Measurements from ENCODE around the gene ZNRF2. TPM values are rescaled to one million over a fixed set of nuclear protein-coding genes. Genes with fewer than 3 reads are reported as not detected.

Gene ZNRF2
- total and polyA plus RNA-seq, 4 donors = 6.4 to 28.1 (median 10.3) TPM

GRCh38 chr7:30359957-30360356, 75.6 kb downstream of the ZNRF2 start:
- Histone ChIP-seq H3K4me3 (ENCODE audit: low read depth, low read length) (no peak overlapping the region), H3K9me3 (ENCODE audit: control insufficient read depth, insufficient read depth, low read length) (no peaks in the 10 kb centered on the region), H3K4me1 (ENCODE audit: control insufficient read depth, insufficient read depth, low read length) (no peaks in the 10 kb centered on the region), H3K36me3 (ENCODE audit: control insufficient read depth, insufficient read depth, low read length) (no peaks in the 10 kb centered on the region), H3K27me3 (ENCODE audit: control insufficient read depth, insufficient read depth, low read length) (no peaks in the 10 kb centered on the region), H3K27ac (ENCODE audit: low read depth, low read length) (no peak overlapping the region)
- no peak for DNase-seq (ENCODE audit: low read depth in 4 of 6, low spot score in 6 of 6)
- WGBS (ENCODE audit: insufficient coverage) = no CpG with 5 or more reads among the region's 1 CpG

- no peaks in the 10 kb centered on the region for H3K36me3 ChIP-seq (ENCODE audit: control insufficient read depth, insufficient read depth, low read length)
- no peaks in the 10 kb centered on the region for H3K4me1 ChIP-seq (ENCODE audit: control insufficient read depth, insufficient read depth, low read length)
- no peak overlapping the region for H3K27ac ChIP-seq (ENCODE audit: low read depth, low read length)
- WGBS (ENCODE audit: insufficient coverage) = 100% methylated on average over 1 of the region's 3 CpGs
- H3K27me3 ChIP-seq (ENCODE audit: control insufficient read depth, insufficient read depth, low read length) = no peaks in the 10 kb centered on the region
- H3K4me3 ChIP-seq (ENCODE audit: low read depth, low read length) = no peak overlapping the region
- DNase-seq (ENCODE audit: low read depth in 4 of 6, low spot score in 6 of 6) = no peak
- H3K9me3 ChIP-seq (ENCODE audit: control insufficient read depth, insufficient read depth, low read length) = no peaks in the 10 kb centered on the region
These were observed 79.6 kb downstream of the ZNRF2 start for GRCh38 chr7:30363778-30364563.

- no peaks in the 10 kb centered on the region for H3K4me1 ChIP-seq (ENCODE audit: control insufficient read depth, insufficient read depth, low read length)
- no CpG with 5 or more reads among the region's 1 CpG for WGBS (ENCODE audit: insufficient coverage)
- no peak overlapping the region for H3K27ac ChIP-seq (ENCODE audit: low read depth, low read length)
- no peaks in the 10 kb centered on the region for H3K9me3 ChIP-seq (ENCODE audit: control insufficient read depth, insufficient read depth, low read length)
- H3K4me3 ChIP-seq (ENCODE audit: low read depth, low read length) = no peak overlapping the region
- no peak for DNase-seq (ENCODE audit: low read depth in 4 of 6, low spot score in 6 of 6)
- H3K27me3 ChIP-seq (ENCODE audit: control insufficient read depth, insufficient read depth, low read length) = no peaks in the 10 kb centered on the region
- no peaks in the 10 kb centered on the region for H3K36me3 ChIP-seq (ENCODE audit: control insufficient read depth, insufficient read depth, low read length)
These were observed 80.4 kb downstream of the ZNRF2 start for GRCh38 chr7:30364773-30365172.

GRCh38 chr7:30365621-30366020, 81.2 kb downstream of the ZNRF2 start:
- no peaks in the 10 kb centered on the region for H3K27me3 ChIP-seq (ENCODE audit: control insufficient read depth, insufficient read depth, low read length)
- WGBS (ENCODE audit: insufficient coverage) = 90% methylated on average over 2 of the region's 3 CpGs
- H3K4me1 ChIP-seq (ENCODE audit: control insufficient read depth, insufficient read depth, low read length) = no peaks in the 10 kb centered on the region
- H3K9me3 ChIP-seq (ENCODE audit: control insufficient read depth, insufficient read depth, low read length) = no peaks in the 10 kb centered on the region
- H3K4me3 ChIP-seq (ENCODE audit: low read depth, low read length) = no peak overlapping the region
- no peak overlapping the region for H3K27ac ChIP-seq (ENCODE audit: low read depth, low read length)
- no peaks in the 10 kb centered on the region for H3K36me3 ChIP-seq (ENCODE audit: control insufficient read depth, insufficient read depth, low read length)
- no peak for DNase-seq (ENCODE audit: low read depth in 4 of 6, low spot score in 6 of 6)

GRCh38 chr7:30366606-30367005, 82.2 kb downstream of the ZNRF2 start:
- H3K9me3 ChIP-seq (ENCODE audit: control insufficient read depth, insufficient read depth, low read length) = no peaks in the 10 kb centered on the region
- H3K27ac ChIP-seq (ENCODE audit: low read depth, low read length) = no peak overlapping the region
- H3K4me1 ChIP-seq (ENCODE audit: control insufficient read depth, insufficient read depth, low read length) = no peaks in the 10 kb centered on the region
- H3K4me3 ChIP-seq (ENCODE audit: low read depth, low read length) = no peak overlapping the region
- no peaks in the 10 kb centered on the region for H3K27me3 ChIP-seq (ENCODE audit: control insufficient read depth, insufficient read depth, low read length)
- H3K36me3 ChIP-seq (ENCODE audit: control insufficient read depth, insufficient read depth, low read length) = no peaks in the 10 kb centered on the region
- DNase-seq (ENCODE audit: low read depth in 4 of 6, low spot score in 6 of 6) = no peak
- WGBS (ENCODE audit: insufficient coverage) = no CpG with 5 or more reads among the region's 2 CpGs

- Histone ChIP-seq H3K27ac (ENCODE audit: low read depth, low read length) (no peak overlapping the region), H3K36me3 (ENCODE audit: control insufficient read depth, insufficient read depth, low read length) (no peaks in the 10 kb centered on the region), H3K27me3 (ENCODE audit: control insufficient read depth, insufficient read depth, low read length) (no peaks in the 10 kb centered on the region), H3K4me3 (ENCODE audit: low read depth, low read length) (no peak overlapping the region), H3K9me3 (ENCODE audit: control insufficient read depth, insufficient read depth, low read length) (no peaks in the 10 kb centered on the region), H3K4me1 (ENCODE audit: control insufficient read depth, insufficient read depth, low read length) (no peaks in the 10 kb centered on the region)
- DNase-seq (ENCODE audit: low read depth in 4 of 6, low spot score in 6 of 6) = peak in 1 of 6 donors; percentile 44
- no CpG with 5 or more reads among the region's 2 CpGs for WGBS (ENCODE audit: insufficient coverage)
These were observed 83.2 kb downstream of the ZNRF2 start for GRCh38 chr7:30367561-30367960.

GRCh38 chr7:30369879-30370278, 85.5 kb downstream of the ZNRF2 start:
- Histone ChIP-seq H3K36me3 (ENCODE audit: control insufficient read depth, insufficient read depth, low read length) (no peaks in the 10 kb centered on the region), H3K27ac (ENCODE audit: low read depth, low read length) (no peak overlapping the region), H3K4me1 (ENCODE audit: control insufficient read depth, insufficient read depth, low read length) (no peaks in the 10 kb centered on the region), H3K4me3 (ENCODE audit: low read depth, low read length) (no peak overlapping the region), H3K9me3 (ENCODE audit: control insufficient read depth, insufficient read depth, low read length) (no peaks in the 10 kb centered on the region), H3K27me3 (ENCODE audit: control insufficient read depth, insufficient read depth, low read length) (no peaks in the 10 kb centered on the region)
- DNase-seq (ENCODE audit: low read depth in 4 of 6, low spot score in 6 of 6) = no peak

- Histone ChIP-seq H3K4me3 (ENCODE audit: low read depth, low read length) (no peak overlapping the region), H3K9me3 (ENCODE audit: control insufficient read depth, insufficient read depth, low read length) (no peaks in the 10 kb centered on the region), H3K27ac (ENCODE audit: low read depth, low read length) (no peak overlapping the region), H3K27me3 (ENCODE audit: control insufficient read depth, insufficient read depth, low read length) (no peaks in the 10 kb centered on the region), H3K4me1 (ENCODE audit: control insufficient read depth, insufficient read depth, low read length) (no peaks in the 10 kb centered on the region), H3K36me3 (ENCODE audit: control insufficient read depth, insufficient read depth, low read length) (no peaks in the 10 kb centered on the region)
- DNase-seq (ENCODE audit: low read depth in 4 of 6, low spot score in 6 of 6) = no peak
- WGBS (ENCODE audit: insufficient coverage) = 95% methylated on average over 4 of the region's 5 CpGs
These were observed 86.9 kb downstream of the ZNRF2 start for GRCh38 chr7:30371321-30371720.

- Histone ChIP-seq H3K9me3 (ENCODE audit: control insufficient read depth, insufficient read depth, low read length) (peaks cover 2% of the 10 kb centered on the region), H3K4me3 (ENCODE audit: low read depth, low read length) (no peak overlapping the region), H3K36me3 (ENCODE audit: control insufficient read depth, insufficient read depth, low read length) (no peaks in the 10 kb centered on the region), H3K4me1 (ENCODE audit: control insufficient read depth, insufficient read depth, low read length) (no peaks in the 10 kb centered on the region), H3K27me3 (ENCODE audit: control insufficient read depth, insufficient read depth, low read length) (no peaks in the 10 kb centered on the region), H3K27ac (ENCODE audit: low read depth, low read length) (no peak overlapping the region)
- no CpG with 5 or more reads among the region's 1 CpG for WGBS (ENCODE audit: insufficient coverage)
- no peak for DNase-seq (ENCODE audit: low read depth in 4 of 6, low spot score in 6 of 6)
These were observed 93.9 kb downstream of the ZNRF2 start for GRCh38 chr7:30378275-30378674.

- no CpG with 5 or more reads among the region's 4 CpGs for WGBS (ENCODE audit: insufficient coverage)
- no peak for DNase-seq (ENCODE audit: low read depth in 4 of 6, low spot score in 6 of 6)
- Histone ChIP-seq H3K4me1 (ENCODE audit: control insufficient read depth, insufficient read depth, low read length) (no peaks in the 10 kb centered on the region), H3K36me3 (ENCODE audit: control insufficient read depth, insufficient read depth, low read length) (no peaks in the 10 kb centered on the region), H3K4me3 (ENCODE audit: low read depth, low read length) (no peak overlapping the region), H3K27me3 (ENCODE audit: control insufficient read depth, insufficient read depth, low read length) (no peaks in the 10 kb centered on the region), H3K9me3 (ENCODE audit: control insufficient read depth, insufficient read depth, low read length) (peaks cover 2% of the 10 kb centered on the region), H3K27ac (ENCODE audit: low read depth, low read length) (no peak overlapping the region)
These were observed 94.7 kb downstream of the ZNRF2 start for GRCh38 chr7:30379131-30379530.

Measured in spinal cord (tissue), 10 donors.